NCI-H1436 (cell line): ENCODE measurements around the gene DPYD.
A peak's percentile ranks its signal among the peaks of the same experiment; 100 is the strongest.

Source experiments
- DNase-seq: peaks from one replicate; lab custom pipeline; 2025; lab: John Stamatoyannopoulos, UW

DPYD gene

DNA sequence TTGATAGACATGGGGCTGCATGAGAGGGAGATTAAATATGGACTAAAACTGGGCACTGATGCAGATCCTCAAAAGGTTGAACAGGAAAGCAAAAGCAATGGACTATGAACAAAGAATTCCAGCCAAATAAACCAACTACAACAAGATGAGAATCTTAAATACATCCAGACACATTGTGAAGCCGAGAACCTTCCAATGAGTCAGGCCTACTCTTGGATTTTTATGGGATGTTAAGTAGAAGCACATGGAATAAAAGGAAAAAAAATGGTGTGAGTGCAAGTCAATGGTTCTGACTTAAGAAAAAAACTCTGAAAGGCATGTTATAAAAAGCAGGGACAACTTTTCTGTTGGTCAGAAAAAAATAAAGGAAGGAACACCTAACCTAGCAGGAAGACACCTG is 227.2 kb downstream of the DPYD start:
- DNase-seq = no peak

DNA sequence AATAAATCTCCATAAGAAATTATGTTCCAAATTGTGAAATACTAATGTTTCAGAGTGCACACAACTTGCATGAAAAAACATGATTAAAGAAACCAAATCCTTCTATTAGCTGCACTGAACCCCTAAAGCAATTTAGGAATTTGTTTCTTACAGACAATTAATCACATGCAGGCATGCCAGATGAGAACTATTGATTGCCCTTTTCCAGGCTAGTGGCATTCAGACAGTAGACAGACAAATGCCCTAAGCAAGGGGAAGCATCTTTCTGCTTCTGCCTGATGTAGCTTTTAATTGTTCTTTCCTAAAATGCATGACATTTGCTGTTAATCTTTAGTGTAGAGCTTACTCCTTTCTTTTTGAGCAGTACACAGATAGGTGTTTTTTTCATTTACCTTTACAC is 229.5 kb downstream of the DPYD start:
- DNase-seq = no peak

DNA sequence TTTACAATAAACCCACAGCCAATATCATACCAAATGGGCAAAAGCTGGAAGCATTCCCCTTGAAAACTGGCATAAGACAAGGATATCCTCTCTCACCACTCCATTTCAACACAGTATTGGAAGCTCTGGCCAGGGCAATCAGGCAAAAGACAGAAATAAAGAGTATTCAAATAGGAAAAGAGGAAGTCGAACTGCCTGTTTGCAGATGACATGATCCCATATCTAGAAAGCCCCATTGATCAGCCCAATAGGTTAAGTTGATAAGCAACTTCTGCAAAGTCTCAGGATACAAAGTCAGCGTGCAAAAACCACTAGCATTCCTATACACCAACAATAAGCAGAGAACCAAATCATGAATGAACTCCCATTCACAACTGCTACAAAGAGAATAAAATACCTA is 235.5 kb downstream of the DPYD start:
- DNase-seq = no peak

DNA sequence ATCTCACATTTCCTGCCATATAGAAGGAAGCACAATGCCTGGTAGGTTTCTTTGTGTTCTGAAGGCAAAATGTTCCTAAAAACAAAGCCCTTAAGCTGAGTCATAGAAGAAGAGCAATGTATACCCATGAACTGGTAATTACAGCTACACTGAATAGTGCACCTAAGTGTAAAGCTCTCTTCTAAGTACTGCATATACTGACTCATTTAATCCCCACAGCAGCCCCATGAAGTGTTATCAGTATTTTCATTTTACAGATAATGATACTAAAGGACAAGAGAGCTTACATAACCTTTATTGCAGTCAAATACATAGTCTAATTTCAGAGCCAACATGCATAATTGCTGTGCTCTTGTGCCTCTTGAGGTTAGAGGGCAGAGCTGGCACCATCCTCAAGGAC is 239.9 kb downstream of the DPYD start:
- DNase-seq = peak; percentile 50

DNA sequence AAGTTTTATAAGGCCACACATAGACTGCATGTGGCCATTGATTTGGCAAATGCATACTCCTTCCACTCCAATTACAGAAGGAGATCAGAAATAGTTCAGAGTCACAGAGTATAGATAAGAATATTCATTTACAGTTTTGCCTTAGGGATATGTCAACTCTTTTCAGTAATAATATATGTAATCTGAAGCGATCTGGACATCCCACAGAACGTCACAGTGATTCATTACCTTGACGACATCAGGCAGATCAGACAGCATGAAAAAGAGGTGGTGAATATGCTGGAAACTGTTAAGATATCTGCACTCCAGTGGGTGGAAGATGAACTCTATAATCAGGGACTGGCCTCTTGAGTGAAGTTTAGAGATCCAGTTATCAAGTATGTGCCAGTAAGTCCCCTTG is 240.4 kb downstream of the DPYD start:
- no peak for DNase-seq

DNA sequence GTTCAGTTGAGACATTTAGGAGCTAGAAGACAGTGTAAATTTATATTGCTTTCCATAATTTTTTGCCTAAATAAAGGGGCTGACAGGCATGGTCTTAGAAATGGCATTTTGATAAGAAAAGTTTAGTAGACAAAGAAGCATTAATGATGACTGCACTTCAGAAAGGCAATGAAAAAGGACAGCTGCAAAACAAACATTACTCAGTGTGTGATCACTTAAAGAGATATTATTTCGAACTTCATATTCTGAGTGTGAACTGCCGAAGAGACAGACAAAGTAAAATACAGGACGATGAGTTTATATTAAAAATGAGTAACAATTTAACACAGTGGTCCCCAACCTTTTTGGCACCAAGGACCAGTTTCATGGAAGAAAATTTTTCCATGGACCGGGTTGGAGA is 243.1 kb downstream of the DPYD start:
- DNase-seq = no peak

DNA sequence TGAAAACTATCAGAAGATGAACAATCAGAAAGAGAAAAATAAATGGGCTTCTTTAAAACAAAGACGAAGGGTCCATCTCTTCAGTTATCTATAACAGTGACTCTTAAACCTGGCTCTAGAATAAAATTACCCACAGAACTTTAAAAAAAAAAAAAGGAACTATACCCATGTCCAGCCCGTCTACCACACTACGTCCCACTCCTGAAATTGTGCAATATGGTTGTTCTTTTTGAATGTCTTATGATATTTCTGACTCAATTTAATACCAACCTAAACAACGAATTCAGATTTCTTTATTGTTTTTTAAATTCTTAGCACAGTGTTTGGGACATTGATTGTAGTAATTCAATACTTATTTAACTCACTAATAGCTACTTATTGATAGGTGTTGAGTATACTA is 246.3 kb downstream of the DPYD start:
- DNase-seq = no peak

DNA sequence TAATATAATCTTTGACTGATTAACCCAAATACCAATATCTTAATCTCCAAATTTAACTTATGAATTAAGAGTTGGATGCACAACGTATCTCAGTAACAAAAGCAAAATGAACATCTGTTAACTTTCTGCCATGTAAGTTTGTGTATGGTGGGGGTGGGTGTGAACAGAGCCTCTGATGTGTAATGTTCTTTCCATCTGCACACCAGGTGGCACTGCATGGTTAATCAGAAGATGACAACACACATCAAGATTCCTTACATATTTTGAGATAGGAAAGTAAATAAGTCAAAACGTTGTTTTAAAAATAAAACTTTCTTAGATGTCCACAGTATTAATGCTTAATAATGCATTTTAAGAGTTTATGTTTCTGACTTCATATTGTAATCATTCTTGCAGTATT is 251.9 kb downstream of the DPYD start:
- no peak for DNase-seq

DNA sequence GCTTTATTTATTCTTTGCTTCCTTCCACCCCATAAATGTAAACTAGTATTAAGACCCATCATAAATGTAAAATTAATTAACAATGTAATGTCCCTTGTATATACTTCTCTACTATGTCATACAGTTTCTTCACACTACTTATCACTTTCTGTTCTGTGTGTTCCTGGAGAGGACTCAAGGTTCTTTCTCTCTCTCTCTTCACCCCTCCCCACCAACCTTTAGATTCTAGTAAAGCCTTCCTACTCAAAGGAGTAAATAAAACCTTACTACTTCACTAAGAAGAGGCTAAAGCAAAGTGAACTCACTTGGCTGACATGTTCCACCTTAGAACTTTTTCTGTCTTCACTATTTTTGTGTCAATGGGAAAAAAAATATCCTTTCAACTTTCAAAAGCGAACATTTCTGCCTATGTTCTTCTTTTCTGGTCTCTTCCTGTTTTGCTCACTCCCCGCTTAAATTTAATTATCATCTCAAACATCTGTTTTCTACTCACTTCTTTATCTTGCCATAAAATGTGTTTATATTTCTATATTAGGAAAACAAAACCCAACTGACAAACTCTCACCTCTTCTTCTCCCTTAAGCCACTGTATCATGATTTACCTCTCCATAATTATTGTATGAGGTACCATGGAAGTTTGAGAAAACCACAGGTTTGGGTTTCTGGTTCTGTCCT is 260.3 kb downstream of the DPYD start:
- DNase-seq = no peak

DNA sequence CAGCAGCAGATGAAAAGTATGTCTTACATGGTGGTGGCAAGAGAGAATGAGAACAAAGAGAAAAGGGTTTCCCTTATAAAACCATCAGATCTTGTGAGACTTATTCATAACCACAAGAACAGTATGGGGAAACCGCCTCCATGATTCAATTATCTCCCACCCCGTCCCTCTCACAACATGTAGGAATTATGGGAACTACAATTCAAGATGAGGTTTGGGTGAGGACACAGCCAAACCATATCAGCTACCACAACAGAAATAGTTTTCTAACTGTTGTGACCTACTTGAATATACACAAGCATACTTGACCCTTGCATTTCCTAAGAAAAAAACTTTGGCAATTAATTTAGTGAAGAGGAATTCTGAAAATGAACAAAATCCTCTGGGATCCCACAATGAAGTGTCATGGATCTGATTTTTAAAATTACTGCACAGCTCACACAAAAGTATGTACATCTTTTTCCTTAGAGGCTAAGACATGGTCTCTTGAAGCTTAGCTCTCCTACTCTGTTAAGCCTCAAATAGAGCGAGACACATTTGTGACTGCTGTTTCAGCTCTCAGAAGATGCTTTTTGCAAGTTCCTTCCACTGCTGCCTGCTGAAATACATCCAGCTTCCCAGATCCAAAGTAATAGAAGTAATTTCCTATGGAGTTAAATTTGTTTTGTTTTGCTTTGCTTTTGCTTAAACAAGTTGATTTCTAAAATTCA is 265.8 kb downstream of the DPYD start:
- DNase-seq = no peak

DNA sequence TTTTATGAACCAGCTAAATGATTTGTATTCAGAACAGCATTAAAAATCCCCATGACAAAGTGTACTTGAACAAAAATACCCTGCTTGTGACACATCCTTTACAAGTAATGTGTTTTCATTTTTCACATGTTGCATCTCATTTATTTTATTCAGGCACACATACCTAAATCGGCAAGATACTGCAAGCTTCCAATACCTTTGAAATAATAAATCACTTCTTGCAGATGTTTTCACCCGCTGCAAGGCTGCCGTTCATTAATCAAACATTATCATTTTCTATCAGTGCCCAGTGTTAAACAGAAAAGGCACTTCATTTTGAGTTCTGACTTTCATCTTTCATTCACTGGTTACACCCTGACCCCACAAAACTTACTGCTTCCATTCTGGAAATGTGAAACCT is 269.6 kb downstream of the DPYD start:
- DNase-seq = no peak

DNA sequence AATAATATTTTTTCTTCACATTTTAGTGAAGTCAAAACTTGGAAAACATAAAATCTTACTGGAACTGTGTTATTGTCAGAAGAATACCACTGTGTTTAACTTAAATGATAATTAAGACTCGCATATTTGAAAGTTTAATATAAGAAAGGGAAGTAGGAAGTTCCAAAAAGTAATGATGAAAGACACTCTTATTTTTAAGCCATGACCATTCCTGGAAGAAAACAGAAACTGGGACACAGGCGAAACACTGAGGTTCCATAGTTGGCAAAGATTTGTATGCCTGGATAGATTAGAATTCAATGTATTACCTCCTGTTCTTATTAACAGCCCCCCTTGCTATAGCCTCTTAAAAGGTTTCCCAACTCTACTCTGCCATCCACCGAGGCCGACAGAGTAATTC is 271.2 kb downstream of the DPYD start:
- no peak for DNase-seq

DNA sequence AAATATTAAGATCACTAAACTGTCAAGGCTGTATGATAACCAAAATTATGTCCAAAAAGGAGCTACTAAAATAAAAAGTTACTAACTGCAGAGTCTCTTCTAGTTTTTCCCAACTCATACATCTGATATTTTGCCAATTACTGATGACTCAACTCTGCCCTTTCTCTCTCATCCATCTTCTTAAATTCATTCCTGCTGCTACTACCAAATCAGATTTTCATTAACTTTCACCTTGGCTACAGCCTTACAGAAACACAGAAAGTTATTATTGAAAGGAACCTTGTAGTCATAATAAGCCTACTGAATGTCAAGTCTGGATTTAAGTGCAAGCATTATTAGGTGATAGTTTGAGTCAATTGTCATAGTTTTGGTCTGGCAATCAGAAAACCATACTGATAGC is 273.1 kb downstream of the DPYD start:
- DNase-seq = no peak

DNA sequence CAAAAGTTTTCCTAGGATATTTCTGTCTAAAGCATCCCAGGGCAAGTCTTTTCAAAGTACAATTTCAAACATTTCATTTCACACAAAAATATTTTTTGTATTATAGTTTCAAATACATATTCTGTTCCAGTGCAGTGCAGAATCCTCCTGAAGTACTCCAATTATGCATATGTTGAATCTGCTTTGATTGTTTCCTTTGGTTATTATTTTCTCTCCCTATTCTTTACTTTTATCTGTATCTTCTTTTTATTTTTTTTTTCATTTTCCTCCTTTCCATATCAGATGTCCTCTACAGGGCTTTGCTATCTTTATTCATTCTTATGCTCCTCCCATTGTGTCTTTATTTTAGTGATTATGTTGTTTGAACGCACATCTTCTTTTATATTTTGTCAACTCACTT is 274.8 kb downstream of the DPYD start:
- DNase-seq = no peak

DNA sequence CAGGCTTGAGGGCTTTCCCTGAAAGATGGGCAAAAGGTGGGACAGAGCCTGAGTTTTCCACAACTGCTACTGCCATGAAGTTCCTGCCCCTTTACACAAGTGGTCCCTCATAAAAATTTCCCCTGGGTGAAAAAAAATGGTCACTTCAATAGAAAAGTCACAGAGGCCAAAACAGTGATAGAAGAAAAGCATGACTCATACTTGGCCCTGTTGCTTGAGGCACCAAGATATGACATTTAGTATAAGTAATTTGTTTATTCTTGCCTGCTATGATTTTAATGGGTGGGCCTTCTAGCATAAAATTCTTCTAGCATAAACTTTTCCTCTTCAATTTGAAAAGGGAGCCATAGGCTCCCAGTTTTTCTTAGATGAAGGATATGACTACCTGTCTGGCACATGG is 280.2 kb downstream of the DPYD start:
- DNase-seq = no peak

DNA sequence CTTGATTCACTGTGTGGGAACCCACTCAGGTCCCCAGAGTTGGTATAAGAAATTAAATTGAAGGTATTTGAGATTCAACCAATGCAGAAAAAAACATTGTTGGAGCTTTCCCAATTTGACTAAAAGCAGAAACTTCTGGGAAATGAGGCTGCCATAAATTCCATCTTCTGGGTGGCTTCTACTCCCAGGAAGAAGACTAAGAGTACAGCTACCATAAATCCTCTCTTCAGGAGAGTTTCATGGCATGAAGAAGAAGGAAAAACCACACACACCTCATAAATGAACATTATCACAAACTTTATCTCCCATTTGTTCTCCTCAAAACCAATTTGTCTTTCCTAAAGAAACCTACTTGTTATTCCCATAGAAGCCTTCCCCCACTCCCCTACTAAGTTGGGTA is 283.9 kb downstream of the DPYD start:
- DNase-seq = no peak

DNA sequence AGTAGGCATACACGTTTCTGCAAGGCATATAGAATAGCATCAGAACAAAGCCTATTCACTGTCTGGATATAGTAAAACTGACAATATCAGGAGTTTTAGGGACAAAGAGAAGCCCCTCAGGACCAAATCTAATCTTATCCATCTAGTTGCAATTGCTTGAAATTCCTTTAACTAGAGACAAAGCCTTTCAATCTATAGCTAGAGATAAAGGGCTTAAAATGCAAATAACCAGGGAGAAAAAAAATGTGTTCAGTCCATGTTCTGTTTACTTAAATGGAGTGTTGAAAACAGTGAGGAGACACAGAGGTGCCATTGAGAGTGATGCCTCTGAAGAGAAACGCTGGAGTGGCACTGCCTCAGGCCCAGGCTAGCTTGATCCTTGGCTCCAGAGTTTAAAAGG is 286.1 kb downstream of the DPYD start:
- DNase-seq = no peak

DNA sequence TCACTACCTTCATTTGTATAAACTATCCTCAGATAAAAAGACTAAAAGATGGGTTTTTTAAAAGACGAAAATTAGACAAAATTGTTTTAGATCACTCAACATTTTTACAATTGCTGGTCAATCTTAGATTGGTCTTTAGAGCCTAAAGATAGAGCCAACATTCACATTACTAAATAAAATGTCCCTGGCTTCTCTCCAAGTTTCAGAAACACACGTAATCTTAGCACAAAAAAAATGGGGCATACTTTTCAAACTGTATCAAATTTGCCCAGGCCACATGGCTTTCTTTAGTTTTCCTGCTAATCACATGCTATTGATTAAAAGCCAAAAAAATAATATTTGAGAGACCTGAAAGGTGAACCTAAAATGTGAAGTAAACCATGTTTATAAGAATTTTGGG is 288.1 kb downstream of the DPYD start:
- no peak for DNase-seq

DNA sequence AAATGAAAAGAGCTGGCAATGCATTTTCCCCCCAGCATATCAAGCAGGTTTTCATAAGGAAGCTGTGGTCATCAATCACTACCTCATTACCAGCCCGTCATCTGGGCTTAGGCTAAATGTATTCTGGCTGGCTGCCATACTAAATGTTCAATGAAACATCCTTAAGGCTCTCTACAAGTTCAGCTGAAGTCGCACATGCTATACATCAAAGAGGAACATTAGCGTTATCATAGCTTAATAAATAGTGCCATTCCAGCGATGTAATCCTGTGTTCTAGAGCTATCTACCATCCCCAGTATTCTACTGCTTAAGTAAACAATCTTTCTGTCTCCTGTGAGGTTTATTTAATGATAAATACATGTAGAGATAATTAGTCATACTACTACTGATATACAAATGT is 288.8 kb downstream of the DPYD start:
- peak; percentile 37 for DNase-seq

DNA sequence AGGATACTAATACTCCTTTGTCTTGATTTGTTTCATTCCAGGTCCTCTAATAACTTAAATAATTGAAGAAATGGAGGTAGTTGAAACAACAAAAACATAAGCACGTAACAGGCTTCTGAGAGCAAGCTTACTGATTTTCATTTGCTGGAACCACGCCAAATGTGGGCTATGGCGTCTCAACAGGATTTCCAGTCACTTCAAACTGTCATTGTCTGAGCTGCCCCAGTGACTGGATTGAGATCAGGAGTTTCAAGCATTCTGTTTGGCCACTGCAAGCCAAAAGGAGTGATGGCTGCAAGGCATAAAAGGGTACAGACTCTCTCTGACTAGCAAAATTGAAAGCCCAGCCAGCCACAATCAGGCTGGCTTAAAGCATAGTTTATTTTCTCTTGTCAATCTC is 289.9 kb downstream of the DPYD start:
- DNase-seq = peak; percentile 44

DNA sequence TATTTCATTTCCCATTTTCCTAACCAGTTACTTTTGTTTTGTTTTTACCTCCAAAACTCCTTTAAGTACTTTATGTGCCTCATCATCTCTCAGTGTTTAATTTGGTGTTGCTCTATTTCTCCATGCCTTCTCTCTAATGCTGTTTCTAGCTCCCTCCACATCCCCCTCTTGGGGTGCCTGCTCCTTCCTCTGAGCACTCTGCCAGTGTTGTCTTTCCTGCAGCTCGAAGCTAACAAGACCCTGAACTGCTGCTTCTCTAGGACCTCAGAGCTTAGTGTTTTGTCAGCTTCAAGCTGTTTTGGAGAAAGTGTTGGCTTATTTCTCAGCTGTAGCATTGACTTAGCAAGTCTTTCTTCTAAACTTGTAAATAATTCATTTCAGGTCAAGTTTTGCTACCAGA is 290.6 kb downstream of the DPYD start:
- no peak for DNase-seq

DNA sequence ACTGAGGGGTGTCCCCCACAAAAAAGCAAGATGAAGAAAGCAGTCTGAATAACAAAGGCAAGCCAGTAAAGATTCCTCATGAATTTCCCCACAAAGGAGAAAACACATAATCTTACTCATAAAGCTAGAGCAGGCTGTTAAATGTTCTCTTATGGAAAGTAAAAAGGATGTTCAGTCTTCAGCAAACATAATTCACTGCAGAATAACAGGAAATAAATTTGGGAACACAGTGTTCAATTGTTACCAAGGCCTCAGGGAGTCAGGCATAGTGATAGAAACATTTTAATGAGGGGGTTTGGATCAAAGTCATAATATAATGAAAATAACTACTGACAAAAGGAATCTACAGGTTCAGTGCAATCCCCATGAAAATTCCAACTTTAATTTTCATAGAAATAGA is 297.6 kb downstream of the DPYD start:
- no peak for DNase-seq

DNA sequence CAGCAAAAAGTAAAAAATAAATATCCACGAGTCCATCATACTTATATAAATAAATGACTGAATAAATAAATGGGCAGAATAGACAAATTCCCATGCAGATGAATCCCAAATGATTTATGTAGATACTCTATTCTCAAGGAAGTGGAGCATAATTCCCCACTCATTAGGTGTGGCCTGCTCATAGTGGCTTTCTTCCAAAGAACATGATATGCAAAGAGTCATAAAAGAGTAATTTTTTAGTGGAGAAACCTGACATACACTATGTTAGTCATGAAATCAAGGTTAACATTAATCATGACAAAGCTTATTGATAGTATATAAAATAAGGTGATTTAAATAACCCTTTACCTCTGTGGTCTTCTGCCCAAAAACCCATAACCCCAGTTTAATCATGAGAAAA is 298.9 kb downstream of the DPYD start:
- no peak for DNase-seq

DNA sequence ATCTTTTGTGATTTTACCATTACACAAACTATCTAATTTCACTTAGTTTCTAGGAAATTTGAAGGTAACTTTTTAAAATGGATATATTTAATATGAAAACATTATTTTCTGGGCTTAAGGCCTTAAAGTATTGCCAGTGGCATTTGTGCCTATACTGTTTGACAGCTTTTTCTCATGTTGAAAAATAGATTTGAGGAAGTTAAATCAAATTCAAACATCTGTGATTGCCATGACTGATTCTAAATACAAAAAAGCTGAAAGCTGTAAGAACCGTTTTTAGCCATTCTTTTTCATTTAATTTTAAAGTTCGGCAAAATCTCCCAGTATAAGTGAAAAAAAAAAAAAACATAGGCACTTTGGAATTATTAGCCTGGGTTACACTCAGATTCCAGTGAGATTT is 301.1 kb downstream of the DPYD start:
- DNase-seq = no peak
